Chondrocyte (in vitro differentiated cells): ENCODE measurements around the gene USP13. TPM values are rescaled to one million over a fixed set of nuclear protein-coding genes. Genes with fewer than 3 reads are reported as not detected.

Source experiments
- DNase-seq: peaks from one replicate; pipeline ENCODE4 v3.0.0; 2021; ENCODE audit warnings: mixed read lengths, low spot score
- H3K27ac Mint-ChIP-seq: one replicate; pipeline ENCODE4 v1.8.0; 2021; ENCODE audit warnings: mild to moderate bottlenecking, moderate library complexity, mixed read lengths; ENCODE audit not compliant: unreplicated experiment
- H3K27me3 Mint-ChIP-seq: 2 replicates; pipeline ENCODE4 v1.8.0; 2021; ENCODE audit warnings: low read depth, mixed read lengths
- H3K36me3 Mint-ChIP-seq: 2 replicates; pipeline ENCODE4 v1.8.0; 2021; ENCODE audit warnings: low read depth, mixed read lengths
- H3K4me1 Mint-ChIP-seq: 2 replicates; pipeline ENCODE4 v1.8.0; 2021; ENCODE audit warnings: low read depth, mild to moderate bottlenecking, mixed read lengths
- H3K4me3 Mint-ChIP-seq: one replicate; pipeline ENCODE4 v1.8.0; 2021; ENCODE audit warnings: mild to moderate bottlenecking, moderate library complexity, mixed read lengths; ENCODE audit not compliant: unreplicated experiment
- H3K9me3 Mint-ChIP-seq: 2 replicates; pipeline ENCODE4 v1.8.0; 2021; ENCODE audit warnings: low read depth, mixed read lengths
- CTCF ChIP-seq: fragments of 200-600 bp; sonication (generic); IDR thresholded peaks from 2 replicates; pipeline ENCODE4 v1.5.0; 2021; ENCODE audit warnings: antibody characterized with exemption, mild to moderate bottlenecking, moderate library complexity
- total RNA-seq: library from RNA; stranded (reverse); gene quantifications from 3 replicates; pipeline ENCODE4 v1.2.1, GENCODE V29; 2021

The USP13 gene
- total RNA-seq, 1 donor from 2014 or later = 12.7 TPM

GRCh38 chr3:179829401-179829800 is 176.6 kb downstream of the USP13 start:
- Mint-ChIP-seq H3K36me3 (no peaks in the 10 kb centered on the region), H3K27me3 (peaks cover 2% of the 10 kb centered on the region), H3K27ac (no peak overlapping the region), H3K9me3 (no peaks in the 10 kb centered on the region), H3K4me1 (peaks cover 16% of the 10 kb centered on the region), H3K4me3 (no peak overlapping the region)
- TF ChIP-seq CTCF = no peak
- no peak for DNase-seq

GRCh38 chr3:179832333-179832854 is 179.6 kb downstream of the USP13 start:
- Mint-ChIP-seq H3K4me1 (no peaks in the 10 kb centered on the region), H3K27me3 (peaks cover 2% of the 10 kb centered on the region), H3K36me3 (no peaks in the 10 kb centered on the region), H3K4me3 (no peak overlapping the region), H3K9me3 (no peaks in the 10 kb centered on the region), H3K27ac (no peak overlapping the region)
- no peak for DNase-seq
- TF ChIP-seq CTCF = no peak

GRCh38 chr3:179833294-179833693 is 180.5 kb downstream of the USP13 start:
- no peaks in the 10 kb centered on the region for H3K4me1 Mint-ChIP-seq
- H3K36me3 Mint-ChIP-seq = no peaks in the 10 kb centered on the region
- H3K4me3 Mint-ChIP-seq = no peak overlapping the region
- DNase-seq = no peak
- no peaks in the 10 kb centered on the region for H3K9me3 Mint-ChIP-seq
- no peak overlapping the region for H3K27ac Mint-ChIP-seq
- no peak for TF ChIP-seq CTCF
- peaks cover 2% of the 10 kb centered on the region for H3K27me3 Mint-ChIP-seq

- no peaks in the 10 kb centered on the region for H3K36me3 Mint-ChIP-seq
- H3K4me3 Mint-ChIP-seq = no peak overlapping the region
- peaks cover 4% of the 10 kb centered on the region for H3K27me3 Mint-ChIP-seq
- peaks cover 9% of the 10 kb centered on the region for H3K4me1 Mint-ChIP-seq
- no peak for DNase-seq
- no peaks in the 10 kb centered on the region for H3K9me3 Mint-ChIP-seq
- H3K27ac Mint-ChIP-seq = no peak overlapping the region
- TF ChIP-seq CTCF = peak; percentile 55
Measured at GRCh38 chr3:179837374-179837773, 184.5 kb downstream of the USP13 start.

Other genes starting within 250 kb of the USP13 start
- gene GNB4, start 201.6 kb upstream of the USP13 start, total RNA-seq = 73.8 to 77.6 TPM (median 75.9 TPM) in 3 replicates
- gene ACTL6A, start 90.1 kb upstream of the USP13 start, total RNA-seq = 37.4 to 46.3 TPM (median 37.8 TPM) in 3 replicates
- 30.6 to 34.0 TPM (median 32.5 TPM) in 3 replicates for gene MRPL47, start 48.4 kb upstream of the USP13 start, total RNA-seq
- gene NDUFB5, start 48.2 kb upstream of the USP13 start, total RNA-seq = 58.5 to 93.6 TPM (median 67.0 TPM) in 3 replicates